NCI-H345 (cell line): ENCODE results near the gene RNF186.
A peak's percentile ranks its signal among the peaks of the same experiment; 100 is the strongest.
"Not testable (repeated sequence)": the region's sequence is repeated elsewhere in the genome, so short reads cannot be mapped to it uniquely, and the experiment has no call there.

ENCODE experiments used
- DNase-seq: peaks from one replicate; lab custom pipeline; 2025; lab: John Stamatoyannopoulos, UW

Gene RNF186, protein sequence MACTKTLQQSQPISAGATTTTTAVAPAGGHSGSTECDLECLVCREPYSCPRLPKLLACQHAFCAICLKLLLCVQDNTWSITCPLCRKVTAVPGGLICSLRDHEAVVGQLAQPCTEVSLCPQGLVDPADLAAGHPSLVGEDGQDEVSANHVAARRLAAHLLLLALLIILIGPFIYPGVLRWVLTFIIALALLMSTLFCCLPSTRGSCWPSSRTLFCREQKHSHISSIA

DNA sequence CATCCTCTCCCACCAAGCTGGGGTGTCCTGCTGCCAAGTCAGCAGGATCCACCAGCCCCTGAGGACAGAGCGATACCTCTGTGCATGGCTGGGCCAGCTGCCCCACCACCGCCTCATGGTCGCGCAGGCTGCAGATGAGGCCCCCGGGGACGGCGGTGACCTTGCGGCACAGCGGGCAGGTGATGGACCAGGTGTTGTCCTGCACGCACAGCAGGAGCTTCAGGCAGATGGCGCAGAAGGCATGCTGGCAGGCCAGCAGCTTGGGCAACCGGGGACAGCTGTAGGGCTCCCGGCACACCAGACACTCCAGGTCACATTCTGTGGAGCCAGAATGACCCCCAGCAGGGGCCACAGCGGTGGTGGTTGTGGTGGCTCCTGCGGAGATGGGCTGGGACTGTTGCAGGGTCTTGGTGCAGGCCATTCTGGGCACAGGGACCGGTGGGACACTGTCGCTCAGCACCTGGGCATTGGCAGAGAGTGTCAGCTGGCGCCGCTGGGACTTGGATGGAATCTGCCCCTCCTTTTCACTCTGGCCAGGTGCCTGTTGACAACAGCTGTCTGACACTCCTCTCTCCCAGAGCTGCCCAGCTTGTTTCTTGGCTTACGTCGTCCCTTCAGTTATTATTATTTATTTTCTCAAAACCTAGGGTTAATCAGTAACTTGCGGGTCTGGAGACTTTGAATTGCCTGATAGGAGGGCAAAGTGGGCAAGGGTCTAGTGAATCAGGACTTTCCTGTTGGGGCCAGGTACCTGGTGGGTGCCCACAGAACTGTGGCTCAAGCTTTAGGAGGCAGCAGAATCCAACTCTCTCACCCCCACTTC is at the start of gene RNF186:
Gene RNF186 (minus strand): TSS at position 603 of the 823 bp plus-strand sequence. CDS start 182 bp downstream, at position 421.
- peak; percentile 60 for DNase-seq

DNA sequence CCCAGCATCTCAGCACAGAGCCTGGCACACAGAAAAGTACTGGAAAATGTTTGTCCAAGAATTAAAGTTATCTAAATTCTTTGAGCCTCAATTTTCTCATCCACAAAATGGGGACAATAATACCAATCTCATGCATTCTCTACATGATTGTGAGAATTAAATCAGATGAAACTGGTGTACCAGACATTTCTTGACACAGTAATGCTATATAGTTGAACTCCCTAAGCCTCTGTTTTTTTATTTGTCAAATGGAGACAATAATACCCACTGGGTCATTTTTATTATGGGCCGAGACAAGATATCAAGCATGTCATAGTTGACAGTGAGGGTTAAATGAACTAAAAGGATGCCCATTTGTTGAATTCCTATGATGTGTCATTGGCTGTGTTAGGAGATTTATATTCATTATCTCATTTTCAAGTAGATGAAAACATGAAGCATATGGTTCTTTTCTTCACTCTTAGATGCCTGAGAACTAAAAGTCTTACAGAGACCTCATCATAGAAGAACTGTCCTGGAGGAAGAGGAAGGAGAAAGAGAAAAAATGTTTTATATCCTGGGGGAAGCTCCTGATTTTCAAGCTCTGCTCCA is 49.6 kb upstream of the RNF186 start:
- no peak for DNase-seq

- DNase-seq: no peak
Measured at GRCh38 chr1:19862944-19863343, 47.9 kb upstream of the RNF186 start.

- no peak for DNase-seq
Measured at GRCh38 chr1:19861842-19862530, 46.9 kb upstream of the RNF186 start.

DNA sequence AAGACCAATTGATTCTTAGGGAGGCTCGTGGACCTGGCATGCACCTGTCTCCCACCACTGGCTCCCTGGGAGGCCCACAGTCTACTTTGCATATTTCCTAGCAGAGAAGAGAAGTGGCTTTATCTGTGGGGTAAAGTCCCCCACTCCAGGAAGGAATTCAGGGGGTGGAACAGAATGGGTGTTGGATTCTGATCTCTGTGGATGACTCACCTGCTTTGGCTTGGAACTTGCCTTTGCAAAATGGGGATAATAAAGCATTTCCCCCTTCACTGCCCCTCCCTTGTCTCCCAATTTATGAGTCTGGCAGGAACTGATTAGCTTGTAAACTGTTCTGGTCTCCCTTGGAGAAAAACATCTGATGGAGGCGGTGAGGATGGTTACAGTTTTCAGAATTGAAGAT is 46.0 kb upstream of the RNF186 start:
- no peak for DNase-seq

- no peak for DNase-seq
Measured at GRCh38 chr1:19860418-19860817, 45.3 kb upstream of the RNF186 start.

DNA sequence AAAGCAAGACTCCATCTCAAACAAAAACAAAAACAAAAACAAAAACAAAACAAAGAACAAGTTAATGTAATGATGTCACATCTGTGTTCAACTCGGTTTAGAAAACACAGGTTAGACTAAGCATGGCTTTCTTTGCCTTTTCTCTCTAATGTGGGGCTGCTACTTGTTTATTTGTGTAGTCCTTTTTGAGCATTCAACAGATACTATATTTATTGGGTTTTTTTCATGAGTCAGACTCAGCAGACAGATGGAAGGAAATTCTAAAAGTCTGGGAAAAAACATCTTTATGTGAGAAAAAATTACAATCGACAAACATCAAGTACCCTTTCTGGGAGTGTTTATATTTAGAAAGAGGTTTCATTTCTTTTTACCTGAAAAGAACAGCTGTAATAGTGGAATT is 44.8 kb upstream of the RNF186 start:
- DNase-seq: no peak

DNA sequence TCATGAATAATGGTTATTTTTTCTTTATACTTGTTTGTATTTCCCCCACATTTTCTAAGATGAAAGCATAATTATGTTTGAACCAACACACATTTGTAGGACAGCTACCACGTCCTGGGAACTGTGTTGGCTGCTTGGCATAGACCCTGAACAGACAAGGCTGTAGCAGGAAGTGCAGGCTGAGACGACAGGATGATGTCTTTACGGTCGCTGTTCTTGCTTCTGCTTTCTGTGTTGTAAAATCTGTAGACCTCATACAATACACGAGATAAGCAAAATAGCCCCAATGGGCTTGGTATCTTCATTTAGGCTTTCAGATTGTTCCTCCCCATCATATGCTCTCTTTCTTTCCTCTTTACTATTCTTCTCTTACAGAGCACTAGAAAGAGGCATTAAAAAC is 43.8 kb upstream of the RNF186 start:
- no peak for DNase-seq

- no peak for DNase-seq
Measured at GRCh38 chr1:19854866-19855265, 39.8 kb upstream of the RNF186 start.

GRCh38 chr1:19852036-19852435 is 37.0 kb upstream of the RNF186 start:
- DNase-seq: no peak

GRCh38 chr1:19850214-19850613 is 35.1 kb upstream of the RNF186 start:
- no peak for DNase-seq

- not testable (repeated sequence) for DNase-seq
Measured at GRCh38 chr1:19849307-19849706, 34.2 kb upstream of the RNF186 start.

DNA sequence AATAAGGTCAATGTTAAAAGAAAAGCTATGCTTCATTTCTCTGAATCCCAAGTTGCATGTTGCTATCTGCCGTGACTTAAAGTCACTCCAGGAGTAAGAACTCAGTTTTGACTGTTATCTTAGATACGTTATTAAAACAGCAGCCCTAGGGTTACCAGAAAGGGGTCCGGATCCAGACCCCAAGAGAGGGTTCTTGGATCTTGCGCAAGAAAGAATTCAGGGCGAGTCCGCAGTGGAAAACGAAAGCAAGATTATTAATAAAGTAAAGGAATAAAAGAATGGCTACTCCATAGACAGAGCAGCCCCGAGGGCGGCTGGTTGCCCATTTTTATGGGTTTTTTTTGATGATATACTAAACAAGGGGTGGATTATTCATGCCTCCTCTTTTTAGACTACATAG is 32.3 kb upstream of the RNF186 start:
- not testable (repeated sequence) for DNase-seq

GRCh38 chr1:19846338-19846737 is 31.3 kb upstream of the RNF186 start:
- DNase-seq: no peak

DNA sequence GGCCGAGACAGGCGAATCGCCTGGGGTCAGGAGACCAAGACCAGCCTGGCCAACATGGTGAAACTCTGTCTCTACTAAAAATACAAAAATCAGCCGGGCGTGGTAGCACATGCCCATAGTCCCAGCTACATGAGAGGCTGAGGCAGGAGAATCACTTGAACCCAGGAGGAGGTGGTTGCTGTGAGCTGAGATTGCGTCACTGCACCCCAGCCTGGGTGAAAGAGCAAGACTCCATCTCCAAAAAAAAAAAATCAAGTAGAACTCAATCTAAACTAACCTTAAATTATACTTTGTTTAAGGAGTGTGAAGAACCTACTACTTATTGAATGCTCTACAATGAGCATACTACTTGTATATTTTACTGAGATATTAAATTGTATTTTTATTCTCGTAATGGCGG is 30.5 kb upstream of the RNF186 start:
- DNase-seq: no peak

GRCh38 chr1:19844731-19845495 is 29.8 kb upstream of the RNF186 start:
- no peak for DNase-seq

- no peak for DNase-seq
Measured at GRCh38 chr1:19840228-19840627, 25.1 kb upstream of the RNF186 start.

DNA sequence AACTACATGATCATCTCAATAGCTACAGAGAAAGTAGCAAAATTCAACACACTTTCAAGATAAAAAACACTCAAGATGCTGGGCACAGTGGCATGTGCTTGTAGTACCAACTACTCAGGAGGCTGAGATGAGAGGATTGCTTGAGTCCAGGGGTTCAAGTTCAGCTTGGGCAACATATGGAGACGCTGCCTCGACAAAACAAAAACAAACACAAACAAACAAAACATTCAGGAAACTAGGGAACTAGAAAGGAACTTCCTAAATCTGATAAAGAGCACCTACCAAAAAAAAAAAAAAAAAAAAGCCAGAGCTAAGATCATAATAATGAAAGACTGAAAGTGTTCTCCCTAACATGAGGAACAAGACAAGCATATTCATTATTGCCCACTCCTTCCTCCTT is 22.8 kb upstream of the RNF186 start:
- DNase-seq: no peak

- DNase-seq: no peak
Measured at GRCh38 chr1:19835578-19835977, 20.5 kb upstream of the RNF186 start.

DNA sequence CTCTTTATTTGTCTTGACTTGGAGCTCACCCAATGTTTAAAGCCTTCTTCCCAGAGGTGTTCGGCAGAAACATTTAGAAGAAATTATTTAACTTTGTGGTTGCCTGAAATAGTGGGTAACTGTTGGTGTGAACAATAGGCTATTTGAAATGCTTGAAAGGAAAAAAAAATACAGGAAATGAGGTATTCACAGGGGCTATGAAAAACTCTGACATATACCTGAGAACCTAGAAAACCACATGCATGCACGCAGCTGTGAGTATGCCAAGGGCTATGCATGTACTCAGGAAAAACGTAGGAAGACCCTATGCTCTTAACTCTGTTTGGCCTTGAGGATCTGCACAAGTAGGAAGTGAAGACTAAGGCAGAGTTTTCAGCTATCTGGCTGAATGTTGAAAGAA is 16.4 kb upstream of the RNF186 start:
- no peak for DNase-seq

DNA sequence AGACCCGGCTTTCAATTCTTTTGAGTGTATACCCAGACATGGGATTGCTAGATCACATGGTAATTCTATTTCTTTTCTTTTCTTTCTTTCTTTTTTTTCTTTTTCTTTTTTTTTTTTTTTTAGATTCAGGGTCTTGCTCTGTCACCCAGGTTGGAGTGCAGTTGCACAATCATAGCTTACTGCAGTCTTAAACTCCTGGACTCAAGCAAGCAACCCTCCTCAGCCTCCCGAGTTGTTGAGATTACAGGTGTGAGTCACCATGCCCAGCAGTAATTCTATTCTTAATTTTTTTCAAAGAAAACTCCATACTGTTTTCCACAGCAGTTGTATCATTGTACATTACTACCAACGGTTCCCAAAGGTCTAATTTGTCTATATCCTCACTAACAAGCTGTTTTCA is 13.5 kb upstream of the RNF186 start:
- no peak for DNase-seq

DNA sequence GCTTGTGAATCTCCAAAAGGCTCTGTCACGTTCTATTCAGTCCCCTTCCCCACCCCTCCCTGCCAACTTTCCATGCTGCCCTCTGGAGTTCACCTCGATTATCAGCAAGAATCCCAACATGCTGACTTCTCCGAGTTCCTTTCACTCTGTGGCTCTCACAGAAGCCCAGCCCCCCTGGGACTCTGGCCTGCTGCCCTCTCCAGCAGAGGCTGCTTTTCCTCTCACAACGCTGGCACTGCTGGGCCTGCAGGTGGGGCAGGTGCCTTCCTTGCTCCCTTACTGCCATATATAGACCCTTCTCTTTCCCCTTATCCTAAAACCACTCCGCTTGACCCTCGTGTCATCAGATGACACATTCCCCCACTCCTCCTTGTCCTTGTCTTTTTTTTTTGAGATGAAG is 10.2 kb upstream of the RNF186 start:
- DNase-seq: no peak
